Stromal cell of bone marrow (primary cell): ENCODE data around the gene SNF8.

Source experiments
- DNase-seq: peaks from one replicate; pipeline ENCODE4 v3.0.0-alpha.2; 2012; ENCODE audit warnings: low read depth

The SNF8 gene

DNA sequence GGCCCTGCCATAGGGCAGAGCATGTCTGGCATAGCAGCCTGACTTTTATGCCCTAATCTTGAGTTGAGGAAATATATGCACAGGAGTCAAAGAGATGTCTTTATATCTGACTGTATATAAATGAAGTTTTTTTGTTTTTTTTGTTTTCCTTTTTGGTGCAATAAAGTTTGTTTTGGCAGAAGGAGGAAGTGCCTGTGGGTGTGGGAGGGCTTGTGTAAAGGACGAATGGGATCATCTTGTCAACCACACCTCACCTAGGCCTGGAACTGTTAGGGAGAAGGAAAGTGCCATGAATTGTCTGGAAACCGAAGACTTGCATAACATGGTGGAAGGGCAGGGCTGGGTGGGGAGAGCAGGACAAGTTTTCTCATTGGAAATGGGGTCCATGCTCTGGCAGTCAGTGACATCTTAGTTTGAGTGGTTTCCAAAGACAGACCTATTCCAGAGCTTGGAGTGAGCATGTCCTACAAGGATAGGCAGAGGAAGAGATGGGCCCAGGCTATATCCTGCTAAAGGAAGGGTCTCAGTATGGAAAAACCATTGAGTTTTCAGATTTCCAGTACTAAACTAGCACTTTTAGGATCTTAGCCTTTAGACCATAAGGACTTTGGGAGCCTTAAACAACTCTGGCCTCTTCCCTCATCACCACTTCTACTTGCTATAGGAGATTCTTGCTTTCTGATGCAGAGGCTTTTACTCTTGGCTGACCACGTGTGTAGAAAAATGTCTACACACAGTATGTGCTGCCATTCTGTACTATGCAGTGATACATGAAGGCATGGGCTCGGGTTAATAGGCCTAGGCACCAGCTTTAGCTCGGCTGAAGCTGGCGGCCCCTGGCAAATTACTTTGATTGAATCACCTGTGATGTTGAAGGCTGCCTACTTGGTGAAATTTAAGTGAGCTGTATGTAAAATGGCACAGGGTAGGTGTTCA, 15.5 kb downstream of the SNF8 start:
- DNase-seq = no peak

DNA sequence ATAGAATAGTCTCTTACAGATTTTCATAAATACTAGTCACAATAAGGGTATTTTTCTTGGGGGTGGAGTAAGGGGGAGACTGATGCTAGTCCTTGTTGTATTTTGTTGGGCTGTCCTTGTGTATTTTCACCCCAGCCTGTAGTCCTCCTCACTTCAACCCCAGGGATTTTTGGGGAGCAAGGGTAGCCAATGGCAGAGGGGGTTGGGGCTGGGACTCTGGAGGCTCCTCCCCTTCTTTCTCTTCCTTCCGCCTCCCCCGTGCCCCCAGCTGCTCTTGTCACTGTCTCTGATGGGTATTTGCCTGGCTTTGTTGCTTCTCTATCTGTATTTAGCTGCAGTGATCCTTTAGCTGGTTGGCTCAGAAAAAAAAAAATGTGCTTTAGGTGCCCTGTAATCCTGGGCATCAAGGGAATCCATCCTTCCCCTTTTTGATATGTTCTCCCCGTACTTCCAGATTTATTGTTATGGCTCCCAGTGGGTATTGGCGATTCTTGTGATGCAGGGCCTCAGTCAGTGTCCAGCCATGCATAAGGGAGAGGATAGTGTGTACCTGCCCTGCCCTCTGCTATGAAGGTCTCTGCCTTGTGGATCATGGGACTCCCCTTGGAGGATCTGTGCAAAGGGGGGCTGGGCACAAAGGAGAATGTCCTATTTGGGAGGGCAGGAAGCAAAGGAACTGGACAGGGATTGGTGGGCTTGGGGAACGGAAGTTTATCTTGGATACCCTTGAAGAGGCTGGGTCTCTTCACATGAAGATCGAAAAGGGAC, 16.5 kb downstream of the SNF8 start:
- DNase-seq = no peak

DNA sequence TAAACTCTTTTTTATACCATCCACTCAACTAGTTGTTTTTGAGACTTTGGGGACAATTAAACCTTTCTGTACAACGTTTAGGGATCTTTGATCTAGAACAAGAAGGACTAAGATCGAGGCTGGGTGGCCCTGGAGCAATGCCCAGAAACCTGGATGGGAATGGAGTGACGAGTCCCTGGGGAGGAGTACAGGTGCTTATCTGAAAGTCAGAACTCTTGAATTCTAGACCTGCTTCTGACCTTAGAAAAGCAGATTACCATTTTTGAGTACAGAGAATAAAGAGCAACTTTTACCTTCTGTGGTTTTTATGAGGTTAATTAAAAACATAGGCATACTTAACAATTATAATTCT, 18.7 kb downstream of the SNF8 start:
- DNase-seq = no peak

DNA sequence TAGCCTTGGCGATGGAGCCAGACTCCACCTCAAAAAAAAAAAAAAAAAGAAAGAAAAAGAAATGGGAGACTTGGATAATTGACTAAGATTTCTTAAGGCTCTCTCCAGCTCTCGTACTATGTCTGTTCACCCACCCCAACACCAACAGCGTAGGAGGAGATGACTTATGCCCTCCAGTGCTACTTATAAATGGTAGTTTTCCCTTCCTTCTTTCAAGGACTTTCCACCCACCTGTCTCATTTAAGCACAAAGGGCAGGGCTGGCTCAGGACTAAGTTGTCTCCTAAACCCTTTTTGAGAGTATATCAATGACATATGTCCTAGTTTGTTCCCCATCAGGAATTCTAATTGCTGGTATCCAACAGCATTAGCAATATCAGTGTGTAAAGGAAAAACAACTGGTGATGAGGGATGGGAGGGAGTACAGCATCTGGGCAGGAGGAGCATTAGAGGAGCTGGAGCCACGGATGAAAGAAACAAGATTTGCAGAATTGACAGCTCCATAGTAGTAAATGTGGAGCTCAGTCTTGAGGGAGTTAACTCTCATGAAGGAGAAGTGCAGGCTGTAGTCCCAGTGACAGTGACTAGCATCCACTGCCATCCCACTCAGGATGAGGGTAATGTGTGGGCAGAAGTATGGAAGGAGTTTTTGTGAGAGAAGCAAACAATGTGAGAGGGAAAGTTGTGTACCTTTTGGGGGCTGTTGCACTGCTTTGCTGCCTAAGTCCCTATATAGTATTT, 19.2 kb downstream of the SNF8 start:
- DNase-seq = no peak

DNA sequence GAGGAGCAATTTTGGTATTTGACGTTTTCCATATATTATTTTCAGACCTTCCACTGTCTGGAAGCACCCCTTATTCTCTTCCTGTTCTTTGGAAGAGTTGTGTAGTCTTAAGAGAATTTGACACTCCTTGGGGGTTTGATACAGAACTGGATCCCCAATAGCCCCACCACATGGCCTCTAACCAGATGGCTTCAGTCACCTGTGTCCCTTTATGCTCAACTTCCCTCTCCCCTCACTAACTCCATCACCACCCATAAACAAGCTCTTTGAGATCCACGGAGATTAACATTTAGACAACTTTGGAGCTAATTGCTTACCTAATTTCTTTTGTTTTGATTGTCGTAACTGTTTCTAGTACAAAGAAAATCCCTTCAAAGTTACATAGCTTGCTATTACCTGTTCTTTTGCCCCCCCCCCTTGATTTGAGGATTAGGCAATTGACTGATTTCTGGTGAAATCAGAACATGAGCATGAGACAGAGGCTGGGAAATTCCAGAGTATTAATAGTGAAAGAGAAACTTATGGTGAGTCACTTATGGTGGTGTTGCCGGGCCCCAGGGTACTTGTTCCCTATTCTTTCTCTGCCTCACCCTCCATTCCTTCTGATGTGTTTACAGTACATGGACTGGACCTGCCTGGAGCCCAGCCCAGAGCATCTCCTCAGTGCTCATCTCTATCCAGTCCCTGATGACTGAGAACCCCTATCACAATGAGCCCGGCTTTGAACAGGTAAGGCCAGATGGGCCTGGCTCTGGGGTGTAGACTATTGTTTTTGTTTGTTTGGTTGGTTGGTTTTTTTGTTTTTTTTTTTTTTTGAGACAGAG, 29.0 kb downstream of the SNF8 start:
- DNase-seq = peak; percentile 65

DNA sequence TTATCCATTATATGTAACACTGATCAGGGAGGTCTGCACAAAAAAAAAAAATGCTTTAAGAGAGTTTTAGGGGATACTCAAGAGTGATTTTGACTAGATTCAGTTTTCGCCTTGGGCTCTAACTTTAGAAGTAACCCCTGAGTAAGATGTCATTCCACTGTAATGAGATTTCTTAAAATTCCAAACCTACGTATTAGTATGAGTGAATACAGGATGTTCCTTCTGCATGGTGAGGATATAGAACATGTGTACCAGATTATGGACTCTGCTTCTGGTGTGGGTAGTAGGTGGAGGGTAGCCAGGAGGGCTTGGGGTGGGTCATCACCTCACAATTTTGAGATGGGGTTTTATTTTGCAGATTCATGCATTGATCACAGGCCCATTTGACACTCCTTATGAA, 32.2 kb downstream of the SNF8 start:
- no peak for DNase-seq

DNA sequence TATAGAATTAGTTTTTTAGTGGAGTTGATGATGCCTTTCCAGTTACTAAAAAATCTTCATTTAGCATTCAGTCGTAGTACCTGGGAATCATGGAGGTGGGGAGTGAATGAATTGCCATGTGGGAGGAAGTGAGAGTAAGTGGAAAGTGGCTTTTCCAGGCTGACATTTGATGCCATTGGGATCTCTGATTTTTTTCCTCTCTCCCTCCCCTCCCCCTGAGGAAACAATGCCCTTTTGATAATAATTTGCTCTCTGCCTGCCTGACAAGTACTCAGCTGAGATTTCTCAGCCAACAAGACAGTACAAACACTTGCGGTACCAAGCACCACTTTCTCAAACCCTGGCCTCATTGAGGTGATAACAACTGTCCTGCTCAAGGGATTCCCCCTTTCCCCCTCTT, 34.3 kb downstream of the SNF8 start:
- DNase-seq = no peak

DNA sequence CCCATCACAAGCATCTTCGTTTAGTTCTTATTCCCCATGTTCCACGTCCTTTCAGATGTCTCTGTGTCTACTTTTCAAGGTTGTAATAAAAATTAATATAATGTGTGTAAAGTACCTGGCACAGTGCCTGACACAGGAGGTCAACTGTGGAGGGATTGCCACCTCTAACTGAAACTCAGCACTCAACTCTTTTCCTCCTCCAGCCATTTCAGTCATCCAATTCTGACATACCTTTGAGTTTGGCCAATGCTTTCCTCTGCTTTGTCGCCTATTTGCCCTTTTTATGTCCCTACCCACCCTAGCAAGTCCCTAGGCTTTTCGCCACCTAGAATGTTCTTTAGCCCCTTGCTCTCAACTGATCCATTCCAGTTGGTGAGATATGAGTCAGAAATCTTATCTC, 34.9 kb downstream of the SNF8 start:
- no peak for DNase-seq

DNA sequence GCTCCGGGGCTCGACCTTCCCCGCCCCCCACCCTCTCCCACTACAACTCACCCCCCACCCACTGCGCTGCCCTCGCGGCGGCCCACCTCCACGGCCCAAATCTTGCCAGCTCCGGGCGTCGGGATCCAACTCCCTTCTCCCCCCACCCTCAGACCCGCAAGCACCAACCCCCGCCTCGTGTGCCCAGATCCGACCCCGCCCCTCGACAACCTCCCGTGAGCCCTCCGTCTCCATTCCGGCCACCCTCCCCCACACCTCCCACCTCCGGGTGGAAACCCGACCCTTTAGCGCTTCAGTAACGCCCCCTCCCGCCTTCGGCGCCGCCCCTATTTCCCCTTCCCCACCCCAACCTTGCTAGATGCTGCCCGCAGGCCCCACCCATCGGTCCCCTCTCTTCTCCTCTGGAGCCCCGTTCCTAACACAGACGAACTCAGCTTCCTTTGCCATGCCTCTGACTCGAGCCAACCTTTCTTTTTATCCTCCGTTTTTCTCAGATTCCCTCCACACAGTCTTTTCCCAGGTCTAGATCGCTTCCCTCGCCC, 35.7 kb downstream of the SNF8 start:
- peak; percentile 57 for DNase-seq

DNA sequence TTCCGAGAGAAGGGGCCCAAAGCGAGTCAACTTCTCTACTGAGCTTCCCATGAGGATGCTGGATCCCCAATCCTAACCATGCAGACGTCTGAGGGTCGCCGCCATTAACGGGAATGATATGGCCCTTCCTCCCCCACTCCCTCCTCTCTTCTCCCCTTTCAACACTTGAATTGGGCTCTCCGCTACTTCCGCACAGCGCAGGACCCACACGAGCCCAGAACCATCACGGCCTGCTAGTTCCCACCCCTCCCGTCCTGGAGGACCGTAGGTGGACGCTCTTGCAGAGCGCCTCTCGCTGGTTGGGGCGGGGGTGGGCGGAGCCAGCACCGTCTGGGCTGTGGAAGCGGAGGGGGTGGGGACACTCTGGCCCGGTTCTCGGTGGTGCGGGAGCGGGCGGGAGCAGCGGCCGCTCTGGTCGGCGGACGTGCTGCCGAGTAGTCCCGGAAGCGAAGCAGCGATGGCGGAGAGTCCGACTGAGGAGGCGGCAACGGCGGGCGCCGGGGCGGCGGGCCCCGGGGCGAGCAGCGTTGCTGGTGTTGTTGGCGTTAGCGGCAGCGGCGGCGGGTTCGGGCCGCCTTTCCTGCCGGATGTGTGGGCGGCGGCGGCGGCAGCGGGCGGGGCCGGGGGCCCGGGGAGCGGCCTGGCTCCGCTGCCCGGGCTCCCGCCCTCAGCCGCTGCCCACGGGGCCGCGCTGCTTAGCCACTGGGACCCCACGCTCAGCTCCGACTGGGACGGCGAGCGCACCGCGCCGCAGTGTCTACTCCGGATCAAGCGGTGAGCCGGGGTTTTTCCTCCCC, 36.4 kb downstream of the SNF8 start, which contains the start of gene UBE2Z:
Gene UBE2Z, plus strand, starts transcription at position 361 of the 797 bp plus-strand sequence. Its CDS starts 97 bp downstream, at position 458.
- peak; percentile 90 for DNase-seq

DNA sequence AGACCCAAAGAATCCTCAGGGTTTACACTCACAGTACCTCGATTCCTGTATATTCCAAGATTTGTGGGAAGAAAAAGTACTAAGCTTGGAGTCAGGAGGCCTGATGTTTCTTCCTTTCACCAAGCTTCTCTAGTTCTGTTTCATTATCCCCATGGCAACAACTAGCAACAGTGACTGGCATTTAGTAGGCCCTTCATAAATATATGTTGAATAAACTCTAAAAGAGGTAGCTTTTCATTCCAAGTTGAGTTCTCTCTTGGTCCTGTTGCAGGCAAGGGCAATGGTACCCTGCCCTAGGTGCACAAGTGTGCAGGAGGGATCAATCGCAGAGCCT, 37.0 kb downstream of the SNF8 start:
- peak; percentile 45 for DNase-seq

DNA sequence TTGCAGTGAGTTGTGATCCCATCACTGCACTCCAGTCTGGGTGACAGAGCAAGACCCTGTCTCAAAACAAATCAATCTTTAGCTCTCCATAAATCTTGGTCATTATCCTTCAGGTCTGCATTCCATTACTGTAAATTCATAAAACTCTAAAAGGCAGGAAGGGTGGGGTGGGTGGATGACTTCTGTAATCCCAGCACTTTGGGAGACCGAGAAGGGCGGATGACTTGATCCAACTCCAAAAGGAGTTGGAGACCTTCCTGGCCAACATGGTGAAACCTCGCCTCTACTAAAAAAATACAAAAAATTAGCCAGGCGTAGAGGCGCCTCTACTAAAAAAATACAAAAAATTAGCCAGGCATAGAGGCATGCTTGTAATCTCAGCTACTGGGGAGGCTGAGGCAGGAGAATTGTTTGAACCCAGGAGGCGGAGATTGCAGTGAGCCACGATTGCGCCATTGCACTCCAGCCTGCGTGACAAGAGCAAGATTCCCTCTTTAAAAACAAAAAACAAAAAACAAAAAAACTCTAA, 38.6 kb downstream of the SNF8 start:
- no peak for DNase-seq

DNA sequence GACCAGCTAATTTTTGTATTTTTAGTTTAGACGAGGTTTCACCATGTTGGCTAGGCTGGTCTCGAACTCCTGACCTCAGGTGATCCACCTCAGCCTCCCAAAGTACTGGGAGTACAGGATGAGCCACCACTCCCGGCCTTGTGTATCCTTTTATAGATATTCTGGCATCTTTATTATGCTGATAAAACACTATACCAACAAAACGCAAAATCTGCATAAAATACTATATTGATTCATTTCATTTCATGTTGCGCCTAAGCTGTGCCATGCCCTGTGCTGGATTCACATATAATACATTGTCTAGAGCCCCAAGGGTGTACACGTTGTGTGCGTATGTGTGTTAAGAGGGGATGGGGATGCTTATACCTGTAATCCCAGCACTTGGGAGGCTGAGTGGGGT, 40.2 kb downstream of the SNF8 start:
- DNase-seq = no peak

DNA sequence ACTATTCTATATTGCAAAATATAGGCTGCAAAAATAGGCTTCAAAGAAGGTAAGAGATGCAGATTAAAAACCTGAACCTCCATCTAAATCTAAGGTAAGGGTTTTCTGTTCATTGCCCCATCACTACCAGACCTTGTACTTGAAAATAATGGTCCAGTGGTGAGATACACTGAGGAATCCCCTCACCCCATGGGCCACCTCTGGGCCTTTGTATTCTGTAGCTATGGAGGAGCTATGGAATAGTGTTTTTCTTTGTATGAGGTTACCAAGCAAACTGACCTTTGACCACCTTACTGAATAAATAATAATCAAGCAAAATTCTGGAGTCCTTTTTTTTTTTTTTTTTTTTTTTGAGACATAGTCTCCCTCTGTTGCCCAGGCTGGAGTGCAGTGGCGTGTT, 41.2 kb downstream of the SNF8 start:
- DNase-seq = no peak

DNA sequence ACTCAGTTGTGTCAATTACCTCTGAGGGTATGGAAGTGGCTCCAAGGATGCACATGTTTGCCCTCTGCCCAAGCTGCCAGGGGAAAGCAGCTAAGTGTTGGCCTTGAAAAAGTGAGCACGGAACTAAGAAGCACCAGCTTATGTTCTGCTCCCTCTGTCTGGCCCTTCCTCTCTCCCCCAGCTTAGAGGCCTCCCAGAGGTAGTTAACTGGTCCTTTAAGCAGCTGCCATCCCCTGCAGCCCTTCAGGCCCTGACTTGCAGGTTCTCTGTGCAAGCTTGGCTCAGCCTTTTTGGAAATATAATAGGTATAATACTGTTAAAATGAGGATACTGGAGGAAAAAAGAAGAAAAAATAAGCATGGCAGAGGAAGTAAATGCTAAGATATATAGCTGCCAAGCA, 43.4 kb downstream of the SNF8 start:
- DNase-seq = no peak

DNA sequence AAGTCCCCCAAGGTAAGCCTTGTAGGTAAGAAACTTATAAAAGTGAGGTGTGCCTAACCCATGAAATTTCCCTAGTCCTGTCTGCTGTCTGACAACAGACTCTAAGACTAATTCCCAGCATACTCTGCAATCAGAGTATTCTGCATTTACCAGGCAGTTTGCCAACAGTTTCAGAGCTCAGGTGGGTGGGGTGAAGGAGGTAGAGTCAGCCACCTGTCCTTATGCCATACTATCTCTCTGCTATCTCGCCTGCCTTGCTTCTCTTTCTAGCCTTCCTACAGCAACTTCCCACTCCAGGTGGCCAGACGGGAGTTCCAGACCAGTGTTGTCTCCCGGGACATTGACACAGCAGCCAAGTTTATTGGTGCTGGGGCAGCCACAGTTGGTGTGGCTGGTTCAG, 49.8 kb downstream of the SNF8 start:
- no peak for DNase-seq

DNA sequence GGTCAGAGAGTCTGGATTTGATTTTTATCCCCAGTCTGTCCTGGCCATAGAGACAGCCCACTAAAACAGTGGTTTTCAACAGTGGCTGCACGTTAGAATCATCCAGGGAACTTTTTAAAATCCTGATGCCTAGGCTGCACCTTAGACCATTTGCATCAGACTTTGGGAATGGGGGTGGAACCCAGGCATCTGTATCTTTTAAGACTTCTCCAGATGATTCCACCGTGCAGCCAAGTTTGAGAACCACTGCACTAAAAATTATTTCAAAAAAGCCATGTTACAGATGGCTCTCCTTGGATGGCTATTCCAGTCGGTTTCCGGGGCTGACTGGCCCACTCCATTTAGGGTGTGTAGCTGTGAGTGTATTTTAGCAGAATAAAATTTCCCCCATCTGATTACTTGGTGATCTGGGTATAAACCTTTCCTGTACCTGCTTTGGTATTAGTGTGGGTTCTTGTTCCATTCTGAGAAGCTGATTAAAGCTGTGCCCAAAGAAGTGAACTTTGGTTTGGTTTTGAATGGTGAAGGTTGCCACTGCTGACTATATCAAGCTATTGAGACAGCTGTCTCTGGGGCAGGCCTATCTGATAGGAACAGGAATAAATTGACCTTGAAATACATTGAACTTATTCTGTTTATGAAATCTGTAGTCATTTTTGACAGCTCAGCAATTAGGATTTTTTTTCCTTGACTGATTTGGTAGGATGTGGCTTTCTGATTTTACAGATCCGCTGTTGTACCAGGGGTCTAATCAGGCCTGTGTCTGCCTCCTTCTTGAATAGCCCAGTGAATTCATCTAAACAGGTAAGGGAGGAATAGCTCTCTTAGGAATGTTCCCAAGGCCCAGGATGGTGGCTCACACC, 50.8 kb downstream of the SNF8 start:
- DNase-seq = no peak

DNA sequence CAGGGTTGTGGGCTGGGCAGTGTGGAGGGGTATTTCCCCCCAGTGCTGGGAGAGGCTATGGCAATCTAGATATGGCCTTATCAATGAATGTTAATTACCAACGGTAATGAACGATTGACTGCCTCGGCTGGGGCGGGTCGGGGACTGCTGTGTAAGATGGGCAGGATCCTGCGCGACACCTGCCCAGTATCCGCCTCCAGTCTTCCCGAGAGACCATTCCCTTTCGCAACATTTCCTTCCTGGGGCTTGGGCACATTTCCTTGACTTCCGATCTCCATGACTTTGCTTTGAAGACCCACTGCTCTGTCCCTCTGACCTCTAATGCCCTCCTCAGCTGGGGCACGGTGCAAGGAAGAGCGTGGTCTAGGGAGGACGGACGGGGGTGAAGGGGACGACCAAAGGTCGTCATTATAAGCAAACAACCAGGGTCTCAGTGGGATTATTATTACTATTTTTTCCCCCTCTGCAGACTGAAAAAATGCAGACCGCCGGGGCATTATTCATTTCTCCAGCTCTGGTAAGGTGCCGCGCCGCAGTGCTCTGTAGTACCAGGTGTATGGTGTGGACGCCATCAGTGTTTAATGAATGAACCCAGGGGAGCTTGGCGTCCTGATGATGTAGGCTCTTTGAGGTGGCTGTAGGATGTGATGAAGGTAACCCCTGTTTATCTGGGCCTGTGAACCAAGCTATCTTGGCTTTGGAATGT, 51.5 kb downstream of the SNF8 start:
- DNase-seq = no peak

DNA sequence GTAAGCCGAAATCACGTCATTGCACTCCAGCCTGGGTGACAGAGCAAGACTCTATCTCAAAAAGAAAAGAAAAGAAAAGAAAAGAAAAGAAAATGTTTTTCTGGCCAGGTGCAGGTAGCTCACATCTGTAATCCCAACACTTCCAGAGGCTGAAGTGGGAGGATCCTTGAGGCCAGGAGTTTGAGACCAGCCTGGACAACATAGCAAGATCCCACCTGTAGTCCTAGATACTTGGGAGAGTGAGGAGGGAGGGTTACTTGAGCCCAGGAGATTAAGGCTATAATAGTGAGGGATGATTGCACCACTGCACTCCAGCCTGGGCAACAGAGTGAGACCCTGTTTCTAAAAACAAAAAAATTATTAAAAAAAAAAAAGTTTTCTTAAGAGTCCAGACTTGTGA, 54.6 kb downstream of the SNF8 start:
- DNase-seq = no peak
